ENCODE data around the gene GLRX5. TPM values are rescaled to one million over a fixed set of nuclear protein-coding genes. Genes with fewer than 3 reads are reported as not detected.

The GLRX5 gene
- total RNA-seq, 1 donor from 2014 or later = 59.4 TPM

DNA sequence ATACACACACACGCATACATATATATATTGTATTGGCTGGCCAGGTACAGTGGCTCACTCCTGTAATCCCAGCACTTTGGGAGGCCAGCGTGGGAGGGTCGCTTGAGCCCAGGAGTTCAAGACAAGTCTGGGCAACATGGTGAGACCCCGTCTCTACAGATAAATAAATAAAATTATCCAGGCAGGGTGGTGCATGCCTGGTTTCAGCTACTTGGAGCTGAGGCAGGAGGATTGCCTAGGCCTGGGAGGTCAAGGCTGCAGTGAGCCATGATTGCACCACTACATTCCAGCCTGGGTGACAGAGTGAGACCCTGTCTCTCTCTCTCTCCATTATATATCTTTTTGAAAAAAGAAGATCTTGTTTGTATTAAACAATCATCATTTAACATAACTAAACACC, 13.8 kb upstream of the GLRX5 start:
- H3K9me3 Mint-ChIP-seq = no peaks in the 10 kb centered on the region
- no peaks in the 10 kb centered on the region for H3K36me3 Mint-ChIP-seq
- DNase-seq (ENCODE audit: extremely low spot score, unreplicated experiment) = no peak
- TF ChIP-seq, protein P1, sequence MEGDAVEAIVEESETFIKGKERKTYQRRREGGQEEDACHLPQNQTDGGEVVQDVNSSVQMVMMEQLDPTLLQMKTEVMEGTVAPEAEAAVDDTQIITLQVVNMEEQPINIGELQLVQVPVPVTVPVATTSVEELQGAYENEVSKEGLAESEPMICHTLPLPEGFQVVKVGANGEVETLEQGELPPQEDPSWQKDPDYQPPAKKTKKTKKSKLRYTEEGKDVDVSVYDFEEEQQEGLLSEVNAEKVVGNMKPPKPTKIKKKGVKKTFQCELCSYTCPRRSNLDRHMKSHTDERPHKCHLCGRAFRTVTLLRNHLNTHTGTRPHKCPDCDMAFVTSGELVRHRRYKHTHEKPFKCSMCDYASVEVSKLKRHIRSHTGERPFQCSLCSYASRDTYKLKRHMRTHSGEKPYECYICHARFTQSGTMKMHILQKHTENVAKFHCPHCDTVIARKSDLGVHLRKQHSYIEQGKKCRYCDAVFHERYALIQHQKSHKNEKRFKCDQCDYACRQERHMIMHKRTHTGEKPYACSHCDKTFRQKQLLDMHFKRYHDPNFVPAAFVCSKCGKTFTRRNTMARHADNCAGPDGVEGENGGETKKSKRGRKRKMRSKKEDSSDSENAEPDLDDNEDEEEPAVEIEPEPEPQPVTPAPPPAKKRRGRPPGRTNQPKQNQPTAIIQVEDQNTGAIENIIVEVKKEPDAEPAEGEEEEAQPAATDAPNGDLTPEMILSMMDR (conservative IDR thresholded peaks at IDR 0.05) = no peak
- peaks cover 19% of the 10 kb centered on the region for H3K4me1 Mint-ChIP-seq (ENCODE audit: unreplicated experiment)
- H3K27me3 Mint-ChIP-seq = peaks cover 25% of the 10 kb centered on the region
- no peak overlapping the region for H3K27ac Mint-ChIP-seq
- H3K4me3 Mint-ChIP-seq = no peak overlapping the region

DNA sequence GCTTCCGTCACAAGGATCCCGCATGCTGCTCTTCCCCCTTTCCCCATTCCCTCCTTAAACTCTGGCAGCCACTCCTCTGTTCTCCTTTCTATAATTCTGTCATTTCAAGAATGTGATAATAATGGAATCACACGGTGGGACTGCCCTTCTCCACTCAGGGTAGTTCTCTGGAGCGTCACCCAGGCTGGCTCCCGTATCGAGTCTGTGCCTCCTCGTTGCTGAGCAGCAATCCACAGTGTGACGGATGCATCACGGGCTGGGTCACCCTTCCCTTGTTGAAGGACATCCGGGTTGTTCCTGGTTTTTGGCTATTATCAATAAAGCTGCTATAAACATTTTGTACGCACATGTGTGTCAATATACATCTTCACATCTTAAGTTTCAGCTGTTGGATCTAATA, 12.7 kb upstream of the GLRX5 start:
- no peak overlapping the region for H3K4me3 Mint-ChIP-seq
- DNase-seq (ENCODE audit: extremely low spot score, unreplicated experiment) = no peak
- no peaks in the 10 kb centered on the region for H3K36me3 Mint-ChIP-seq
- peaks cover 23% of the 10 kb centered on the region for H3K4me1 Mint-ChIP-seq (ENCODE audit: unreplicated experiment)
- no peak overlapping the region for H3K27ac Mint-ChIP-seq
- TF ChIP-seq, protein P1 (conservative IDR thresholded peaks at IDR 0.05) = no peak
- H3K27me3 Mint-ChIP-seq = peaks cover 22% of the 10 kb centered on the region
- no peaks in the 10 kb centered on the region for H3K9me3 Mint-ChIP-seq

DNA sequence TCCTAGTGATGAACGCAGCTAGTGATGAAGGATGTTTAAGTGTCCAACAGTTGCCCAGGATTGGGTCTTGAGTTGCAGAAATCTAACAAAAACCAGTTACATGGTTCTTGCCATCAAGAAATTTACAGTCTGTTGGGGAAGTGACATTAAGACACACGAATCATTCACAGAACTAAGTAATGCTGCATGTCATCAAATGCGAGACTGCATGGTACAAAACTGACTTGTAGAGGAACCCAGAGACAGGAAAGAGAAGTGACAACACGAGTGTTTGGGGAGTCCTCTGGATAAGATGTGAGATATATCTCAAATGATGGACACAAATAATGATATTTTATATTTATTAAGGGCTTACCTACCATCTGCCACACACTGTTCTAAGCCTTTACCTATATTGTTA, 12.3 kb upstream of the GLRX5 start:
- no peaks in the 10 kb centered on the region for H3K9me3 Mint-ChIP-seq
- H3K36me3 Mint-ChIP-seq = no peaks in the 10 kb centered on the region
- no peak overlapping the region for H3K27ac Mint-ChIP-seq
- TF ChIP-seq, protein P1 (conservative IDR thresholded peaks at IDR 0.05) = no peak
- peaks cover 22% of the 10 kb centered on the region for H3K4me1 Mint-ChIP-seq (ENCODE audit: unreplicated experiment)
- DNase-seq (ENCODE audit: extremely low spot score, unreplicated experiment) = no peak
- H3K27me3 Mint-ChIP-seq = peaks cover 17% of the 10 kb centered on the region
- H3K4me3 Mint-ChIP-seq = no peak overlapping the region

DNA sequence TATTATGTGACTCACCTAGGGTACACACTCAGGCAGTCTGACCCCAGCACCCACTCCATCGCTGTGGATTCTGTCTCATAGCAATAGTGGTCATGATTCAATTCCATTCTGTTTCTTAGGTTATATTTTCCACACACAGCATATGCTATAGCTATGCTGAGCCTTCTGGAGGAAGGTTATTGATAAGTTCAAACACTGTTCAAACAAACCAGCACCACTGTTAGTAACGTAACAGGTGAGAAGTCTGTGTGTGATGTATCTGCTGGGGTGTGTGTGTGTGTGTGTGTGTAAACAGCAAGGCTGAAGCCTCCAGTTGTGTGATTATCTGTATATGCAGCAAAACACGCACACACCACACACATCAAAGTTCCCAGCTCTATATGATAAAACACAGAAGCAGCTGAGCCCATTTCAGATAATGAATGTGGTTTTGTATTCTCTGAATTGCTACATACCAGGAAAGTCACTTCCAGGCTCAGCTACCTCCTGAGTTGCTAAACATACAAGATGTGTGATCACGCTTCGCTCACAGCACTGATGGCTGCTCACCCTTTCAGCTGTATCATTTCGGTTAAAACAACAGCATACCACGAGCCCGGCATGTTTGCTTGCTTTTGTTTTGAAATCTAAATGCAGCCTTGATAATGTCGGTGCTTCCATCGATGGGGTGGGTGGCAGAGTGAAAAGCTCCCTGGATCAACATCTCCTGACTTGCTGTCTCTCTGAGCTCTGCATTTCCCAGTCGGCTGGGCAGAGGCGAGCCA, 11.6 kb upstream of the GLRX5 start:
- TF ChIP-seq, protein P1 (conservative IDR thresholded peaks at IDR 0.05) = no peak
- Mint-ChIP-seq H3K27ac (peak overlapping the region; percentile 42), H3K4me3 (no peak overlapping the region), H3K27me3 (peaks cover 11% of the 10 kb centered on the region), H3K4me1 (ENCODE audit: unreplicated experiment) (peaks cover 20% of the 10 kb centered on the region), H3K9me3 (no peaks in the 10 kb centered on the region), H3K36me3 (no peaks in the 10 kb centered on the region)
- no peak for DNase-seq (ENCODE audit: extremely low spot score, unreplicated experiment)

DNA sequence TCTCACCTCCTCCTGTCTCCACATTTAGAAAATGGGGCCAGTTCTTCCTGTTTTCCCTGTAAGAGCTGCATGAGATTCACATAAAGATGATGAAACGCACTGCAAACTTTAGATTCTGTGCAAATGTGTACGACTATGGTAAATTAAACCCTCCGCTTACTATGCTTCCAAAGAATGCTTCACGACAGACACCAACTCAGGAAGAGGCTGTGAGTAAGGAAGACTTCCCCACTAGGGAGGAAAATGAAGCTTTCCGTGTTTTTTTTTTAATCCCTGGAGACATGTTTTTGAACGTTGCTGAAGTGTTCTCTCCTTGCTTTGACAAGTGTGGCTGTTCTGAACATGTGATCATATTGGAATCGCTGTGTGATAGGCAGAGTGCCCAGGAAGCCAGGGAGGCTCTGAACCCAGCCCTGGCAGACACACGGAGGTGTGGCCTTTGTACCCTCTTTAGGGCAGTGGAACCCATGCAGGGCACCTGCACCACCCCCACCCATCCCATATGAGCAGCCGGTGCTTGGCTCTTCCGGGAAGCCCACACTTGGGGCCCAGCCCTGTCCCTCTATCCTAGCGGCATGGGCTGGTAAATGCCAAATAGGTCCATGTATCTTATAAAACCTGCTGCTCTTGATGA, 10.9 kb upstream of the GLRX5 start:
- TF ChIP-seq, protein P1 (conservative IDR thresholded peaks at IDR 0.05) = no peak
- Mint-ChIP-seq H3K27ac (peak overlapping the region; percentile 42), H3K36me3 (no peaks in the 10 kb centered on the region), H3K4me1 (ENCODE audit: unreplicated experiment) (peaks cover 20% of the 10 kb centered on the region), H3K9me3 (no peaks in the 10 kb centered on the region), H3K4me3 (peak overlapping the region; percentile 32), H3K27me3 (peaks cover 4% of the 10 kb centered on the region)
- no peak for DNase-seq (ENCODE audit: extremely low spot score, unreplicated experiment)

Data from type B pancreatic cell (in vitro differentiated cells).